ENCODE results near the gene NR2F6.

DNA sequence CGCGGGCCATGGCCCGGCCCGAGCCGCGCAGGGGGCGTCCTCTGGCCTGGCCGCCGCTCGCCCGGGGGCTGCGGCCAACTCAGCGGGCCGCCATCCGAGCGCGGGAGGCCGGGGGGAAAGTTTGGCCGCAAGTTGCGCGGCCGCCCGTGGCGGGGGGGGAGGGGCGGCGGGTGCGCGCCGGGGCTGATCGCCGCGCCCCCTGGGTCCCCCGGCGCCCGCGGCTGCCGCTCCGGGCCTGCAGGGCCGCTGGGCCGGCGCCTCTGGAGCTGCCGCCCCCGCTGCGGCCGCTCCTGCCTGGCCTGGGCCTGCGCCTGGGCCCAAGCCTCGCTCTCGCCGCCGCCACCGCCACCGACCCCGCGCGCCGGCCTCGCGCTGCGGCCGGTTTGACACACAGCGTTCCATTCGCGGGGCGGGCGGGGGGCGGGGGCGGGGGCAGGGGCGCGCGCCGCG lies at the start of gene NR2F6:
- no peak for TF ChIP-seq ESRRG (CRISPR knock-in tag; IDR thresholded peaks at IDR 0.05)
- TF ChIP-seq ZFP30 (CRISPR knock-in tag; IDR thresholded peaks at IDR 0.05): no peak
- no peak for TF ChIP-seq SNAI2 (CRISPR knock-in tag; IDR thresholded peaks at IDR 0.05)
- TF ChIP-seq ZNF565 (CRISPR knock-in tag; conservative IDR thresholded peaks at IDR 0.05; ENCODE audit: low read depth): no peak
